Mesendoderm (in vitro differentiated cells): ENCODE measurements around the gene CEACAM21.

Experiments
- DNase-seq: peaks from one replicate; pipeline ENCODE4 v3.0.0; 2013
- H2AK5ac ChIP-seq: 2 replicates; pipeline ENCODE4 v1.6.1; 2013; ENCODE audit warnings: low read length, inconsistent platforms
- H2BK120ac ChIP-seq: 2 replicates; pipeline ENCODE4 v1.6.1; 2013; ENCODE audit warnings: low read depth, mild to moderate bottlenecking, low read length, moderate library complexity, mixed read lengths
- H2BK15ac ChIP-seq: replicated peaks from 2 replicates; pipeline ENCODE4 v1.6.1; 2013; ENCODE audit warnings: low read depth, mild to moderate bottlenecking, moderate library complexity
- H2BK5ac ChIP-seq: 2 replicates; pipeline ENCODE4 v1.6.1; 2013; ENCODE audit warnings: low read length, inconsistent platforms
- H3K18ac ChIP-seq: 2 replicates; pipeline ENCODE4 v1.6.1; 2013; ENCODE audit warnings: mild to moderate bottlenecking, low read length, mixed read lengths
- H3K23ac ChIP-seq: one replicate; pipeline ENCODE4 v1.6.1; 2013; ENCODE audit warnings: low read length
- H3K27ac ChIP-seq: 2 replicates; pipeline ENCODE4 v1.5.1; 2013; ENCODE audit warnings: low read depth, mild to moderate bottlenecking, inconsistent platforms, low read length, moderate library complexity
- H3K27me3 ChIP-seq: 2 replicates; pipeline ENCODE4 v1.6.1; 2013; ENCODE audit warnings: low read length, control low read depth, mild to moderate bottlenecking, inconsistent platforms; ENCODE audit not compliant: insufficient read depth, poor library complexity
- H3K36me3 ChIP-seq: 2 replicates; pipeline ENCODE4 v1.6.1; 2013; ENCODE audit warnings: low read length, inconsistent platforms; ENCODE audit not compliant: control insufficient read depth, insufficient read depth
- H3K4ac ChIP-seq: one replicate; pipeline ENCODE4 v1.6.1; 2013; ENCODE audit warnings: low read depth, mild to moderate bottlenecking, low read length, moderate library complexity
- H3K4me1 ChIP-seq: 2 replicates; pipeline ENCODE4 v1.6.1; 2013; ENCODE audit warnings: low read depth, low read length, inconsistent platforms; ENCODE audit not compliant: control insufficient read depth
- H3K4me2 ChIP-seq: 2 replicates; pipeline ENCODE4 v1.6.1; 2013; ENCODE audit warnings: low read length
- H3K4me3 ChIP-seq: 2 replicates; pipeline ENCODE4 v1.5.1; 2013; ENCODE audit warnings: mild to moderate bottlenecking, low read length
- H3K56ac ChIP-seq: one replicate; pipeline ENCODE4 v1.6.1; 2013; ENCODE audit warnings: low read length
- H3K79me1 ChIP-seq: 2 replicates; pipeline ENCODE4 v1.6.1; 2013; ENCODE audit warnings: low read length, inconsistent platforms
- H3K79me2 ChIP-seq: 2 replicates; pipeline ENCODE4 v1.6.1; 2013; ENCODE audit warnings: mild to moderate bottlenecking, low read length; ENCODE audit not compliant: control insufficient read depth, insufficient read depth
- H3K9ac ChIP-seq: 2 replicates; pipeline ENCODE4 v1.6.1; 2013; ENCODE audit warnings: low read length, inconsistent platforms
- H4K5ac ChIP-seq: one replicate; pipeline ENCODE4 v1.6.1; 2013; ENCODE audit warnings: low read length
- H4K8ac ChIP-seq: one replicate; pipeline ENCODE4 v1.6.1; 2013; ENCODE audit warnings: low read depth, mild to moderate bottlenecking, control low read depth, low read length, moderate library complexity
- WGBS: extraction: QIAGEN DNeasy Blood & Tissue Kit; methylation state at CpG from one replicate; pipeline ENCODE4 v1.1.7; 2013; ENCODE audit warnings: low lambda C conversion rate, missing lambda C conversion rate; ENCODE audit not compliant: insufficient coverage; ENCODE audit errors: extremely low coverage; 5-methylcytosine and 5-hydroxymethylcytosine counted together

CEACAM21 gene

DNA sequence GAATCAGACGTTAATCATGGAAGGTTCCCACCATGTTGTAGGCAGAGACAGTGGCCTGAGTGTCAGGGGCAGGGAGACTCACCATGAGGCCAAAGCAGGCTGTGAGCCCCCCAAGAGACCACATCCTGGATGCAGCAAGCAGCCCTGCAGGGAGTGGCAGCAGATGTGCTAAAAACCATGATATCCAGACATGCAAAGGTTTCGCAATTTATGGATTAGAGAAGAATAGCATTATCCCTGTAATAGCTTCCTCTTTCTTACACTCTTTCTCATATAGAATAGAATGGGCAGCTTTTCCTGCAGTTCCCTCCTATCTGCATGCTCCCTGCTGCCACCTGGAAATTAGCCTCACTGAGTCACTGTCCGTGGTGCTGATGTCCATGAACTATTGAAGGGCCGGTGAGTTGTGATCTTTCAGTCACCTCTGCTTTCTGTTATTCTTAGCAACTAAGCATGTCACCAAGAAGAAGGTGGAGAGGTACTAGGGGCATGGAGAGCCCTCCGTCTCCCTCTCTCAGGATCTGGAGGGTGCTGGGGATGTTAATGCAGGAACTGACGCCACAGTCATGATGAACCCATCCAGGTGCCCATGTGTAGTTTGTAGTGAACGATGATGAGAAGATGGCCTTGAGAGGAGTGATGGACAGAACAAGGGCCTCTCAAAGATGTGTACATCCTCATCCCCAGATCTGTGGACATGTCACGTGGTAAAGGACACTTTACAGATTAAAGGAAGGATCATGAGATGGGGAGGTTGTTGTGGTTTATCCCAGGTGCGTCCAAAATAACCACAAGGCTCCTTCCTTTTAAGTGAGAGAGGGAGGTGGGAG is 41.0 kb downstream of the CEACAM21 start:
- no peaks in the 10 kb centered on the region for H3K27me3 ChIP-seq
- no peak overlapping the region for H3K18ac ChIP-seq
- H3K9ac ChIP-seq: no peak overlapping the region
- H3K4me3 ChIP-seq: no peak overlapping the region
- H4K5ac ChIP-seq: no peak overlapping the region
- no peaks in the 10 kb centered on the region for H3K79me2 ChIP-seq
- no peaks in the 10 kb centered on the region for H3K4me1 ChIP-seq
- no peak overlapping the region for H2AK5ac ChIP-seq
- H3K56ac ChIP-seq: no peak overlapping the region
- H2BK120ac ChIP-seq: no peak overlapping the region
- H3K4ac ChIP-seq: no peak overlapping the region
- H2BK15ac ChIP-seq: no peak overlapping the region
- no peaks in the 10 kb centered on the region for H3K36me3 ChIP-seq
- no peak overlapping the region for H3K4me2 ChIP-seq
- H3K23ac ChIP-seq: no peak overlapping the region
- DNase-seq: peak; percentile 23
- no peak overlapping the region for H4K8ac ChIP-seq
- WGBS: no CpG with 5 or more reads among the region's 9 CpGs
- H2BK5ac ChIP-seq: no peak overlapping the region
- no peak overlapping the region for H3K27ac ChIP-seq
- H3K79me1 ChIP-seq: no peaks in the 10 kb centered on the region

DNA sequence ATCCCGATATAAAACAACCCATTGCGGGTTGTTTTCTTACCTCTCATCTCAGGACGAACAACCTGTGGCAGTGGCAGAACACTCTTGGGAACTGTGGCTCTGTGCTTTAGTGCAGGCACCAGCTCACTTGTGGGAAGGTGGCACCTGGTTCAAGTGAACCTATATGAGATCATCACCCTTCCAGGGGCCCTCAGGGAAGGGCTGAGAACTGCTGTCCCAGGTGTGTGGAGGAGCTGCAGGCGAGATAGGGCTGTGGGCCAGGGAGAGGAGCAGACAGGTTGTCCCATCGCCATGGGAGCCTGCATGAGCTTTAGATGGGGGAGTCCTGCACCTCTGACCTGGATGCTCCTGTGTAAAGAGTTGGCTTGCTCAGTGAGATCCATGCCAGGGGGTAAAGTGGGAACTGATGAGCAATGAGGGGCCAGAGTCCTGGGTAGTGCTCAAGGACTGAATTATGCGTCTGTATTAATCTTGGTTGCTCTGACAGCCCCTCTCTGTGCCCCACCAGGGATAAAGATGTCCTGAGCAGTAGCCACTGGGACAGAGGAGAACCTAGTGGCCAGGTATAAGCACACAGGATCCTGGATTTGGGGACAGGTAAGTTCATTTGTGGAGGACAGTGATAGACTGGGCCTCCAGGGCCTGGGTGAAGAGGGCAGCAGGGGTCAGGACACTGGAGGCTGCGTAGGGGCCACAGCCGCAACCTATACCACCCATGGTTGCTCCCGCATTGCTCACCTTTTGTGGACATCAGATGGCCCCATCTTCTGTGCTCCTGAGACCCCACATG is 42.2 kb downstream of the CEACAM21 start:
- Histone ChIP-seq H3K4me1 (no peaks in the 10 kb centered on the region), H3K23ac (no peak overlapping the region), H2BK120ac (no peak overlapping the region), H2BK5ac (no peak overlapping the region), H3K27me3 (no peaks in the 10 kb centered on the region), H2BK15ac (no peak overlapping the region), H3K18ac (no peak overlapping the region), H3K27ac (no peak overlapping the region), H3K4me3 (no peak overlapping the region), H3K79me1 (no peaks in the 10 kb centered on the region), H3K79me2 (no peaks in the 10 kb centered on the region), H3K4me2 (no peak overlapping the region), H3K36me3 (no peaks in the 10 kb centered on the region), H3K4ac (no peak overlapping the region), H4K5ac (no peak overlapping the region), H4K8ac (no peak overlapping the region), H3K56ac (no peak overlapping the region), H3K9ac (no peak overlapping the region), H2AK5ac (no peak overlapping the region)
- DNase-seq: no peak
- no CpG with 5 or more reads among the region's 9 CpGs for WGBS

DNA sequence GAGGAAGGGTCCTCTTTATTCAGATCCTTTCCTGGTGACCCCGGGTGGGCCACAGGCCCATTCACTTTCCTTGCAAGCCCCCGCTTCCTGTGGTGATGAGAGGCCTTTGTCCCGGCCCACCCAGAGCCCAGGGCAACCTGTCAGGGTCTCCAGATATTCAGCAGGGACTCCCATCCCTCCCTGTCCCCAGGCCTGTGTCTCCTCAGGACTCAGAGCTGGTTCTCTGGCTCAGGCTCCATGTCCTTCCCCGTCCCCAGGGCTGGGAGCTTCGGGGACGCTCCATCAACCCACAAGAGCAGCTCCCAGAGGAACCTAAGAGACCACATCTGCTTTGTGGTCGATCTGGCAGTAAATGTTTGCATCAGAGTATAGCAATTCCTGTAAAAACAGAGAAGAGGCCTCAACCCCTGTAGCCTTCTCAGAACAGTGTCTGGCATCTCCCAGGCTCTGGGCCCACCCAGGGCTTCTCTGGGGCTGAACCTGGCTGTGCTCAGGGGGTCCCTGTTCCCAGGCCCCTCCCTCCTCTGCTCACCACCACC is 43.1 kb downstream of the CEACAM21 start:
- no peak overlapping the region for H2BK5ac ChIP-seq
- H4K5ac ChIP-seq: no peak overlapping the region
- H3K36me3 ChIP-seq: no peaks in the 10 kb centered on the region
- H2BK15ac ChIP-seq: no peak overlapping the region
- no peaks in the 10 kb centered on the region for H3K4me1 ChIP-seq
- no peak overlapping the region for H4K8ac ChIP-seq
- H2AK5ac ChIP-seq: no peak overlapping the region
- no peak overlapping the region for H3K27ac ChIP-seq
- no peak overlapping the region for H3K23ac ChIP-seq
- H3K79me1 ChIP-seq: no peaks in the 10 kb centered on the region
- no peak overlapping the region for H3K4me3 ChIP-seq
- no peak overlapping the region for H3K18ac ChIP-seq
- no peak overlapping the region for H3K4ac ChIP-seq
- DNase-seq: no peak
- no peak overlapping the region for H3K4me2 ChIP-seq
- H3K79me2 ChIP-seq: no peaks in the 10 kb centered on the region
- no peaks in the 10 kb centered on the region for H3K27me3 ChIP-seq
- H3K9ac ChIP-seq: no peak overlapping the region
- H2BK120ac ChIP-seq: no peak overlapping the region
- no peak overlapping the region for H3K56ac ChIP-seq
- no CpG with 5 or more reads among the region's 7 CpGs for WGBS

DNA sequence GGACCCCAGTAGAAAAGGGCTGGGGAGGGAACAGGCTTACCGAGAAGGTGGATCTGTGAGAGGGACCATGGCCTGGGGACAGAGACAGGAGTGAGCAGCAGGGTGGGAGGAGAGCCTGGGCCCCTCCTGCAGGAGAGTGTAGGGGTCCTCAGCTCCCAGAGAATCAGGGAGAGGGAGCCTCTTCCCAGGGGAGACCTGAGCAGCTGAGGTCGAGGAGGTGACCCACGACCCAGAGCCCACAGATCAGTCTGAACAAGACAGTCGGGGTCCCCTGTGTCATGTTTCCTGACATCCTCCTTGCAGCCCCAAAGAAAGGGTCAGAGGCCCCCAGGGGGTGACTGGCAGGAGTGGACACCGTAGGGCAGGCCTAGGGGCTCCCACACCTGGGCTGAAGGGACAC is 44.2 kb downstream of the CEACAM21 start:
- no peak overlapping the region for H2BK120ac ChIP-seq
- no peak overlapping the region for H3K56ac ChIP-seq
- no peak overlapping the region for H2BK5ac ChIP-seq
- no peak for DNase-seq
- no peaks in the 10 kb centered on the region for H3K79me2 ChIP-seq
- no peak overlapping the region for H2AK5ac ChIP-seq
- no peak overlapping the region for H3K27ac ChIP-seq
- H3K23ac ChIP-seq: no peak overlapping the region
- H3K9ac ChIP-seq: no peak overlapping the region
- no CpG with 5 or more reads among the region's 5 CpGs for WGBS
- no peak overlapping the region for H2BK15ac ChIP-seq
- H3K18ac ChIP-seq: no peak overlapping the region
- no peak overlapping the region for H4K8ac ChIP-seq
- no peaks in the 10 kb centered on the region for H3K27me3 ChIP-seq
- H4K5ac ChIP-seq: no peak overlapping the region
- no peaks in the 10 kb centered on the region for H3K4me1 ChIP-seq
- no peak overlapping the region for H3K4ac ChIP-seq
- no peak overlapping the region for H3K4me3 ChIP-seq
- no peaks in the 10 kb centered on the region for H3K36me3 ChIP-seq
- no peak overlapping the region for H3K4me2 ChIP-seq
- no peaks in the 10 kb centered on the region for H3K79me1 ChIP-seq

DNA sequence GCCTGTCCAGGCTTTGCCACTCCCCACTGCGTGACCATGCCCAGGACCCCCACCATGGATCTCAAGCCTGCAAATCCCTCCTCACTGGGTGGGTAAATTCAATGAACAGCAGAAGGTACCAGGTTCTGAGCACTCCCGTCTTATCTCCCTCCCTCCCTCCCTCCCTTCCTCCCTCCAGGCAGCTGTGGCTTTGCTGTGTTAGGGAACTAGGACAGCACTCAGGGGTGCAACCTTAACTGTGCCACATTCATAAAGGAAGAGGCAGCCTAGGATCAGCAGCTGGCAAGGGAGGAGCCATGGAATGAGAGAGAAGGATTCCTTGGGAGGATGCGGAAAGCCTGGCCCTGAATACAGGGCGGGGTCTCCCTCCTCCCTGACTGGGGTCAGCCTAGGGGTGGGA is 45.3 kb downstream of the CEACAM21 start:
- Histone ChIP-seq H3K4ac (no peak overlapping the region), H3K9ac (no peak overlapping the region), H4K8ac (no peak overlapping the region), H3K27ac (no peak overlapping the region), H3K4me2 (no peak overlapping the region), H3K27me3 (no peaks in the 10 kb centered on the region), H2BK15ac (no peak overlapping the region), H2BK120ac (no peak overlapping the region), H3K79me1 (no peaks in the 10 kb centered on the region), H3K79me2 (no peaks in the 10 kb centered on the region), H2BK5ac (no peak overlapping the region), H3K36me3 (no peaks in the 10 kb centered on the region), H3K4me3 (no peak overlapping the region), H3K18ac (no peak overlapping the region), H3K23ac (no peak overlapping the region), H3K56ac (no peak overlapping the region), H2AK5ac (no peak overlapping the region), H4K5ac (no peak overlapping the region), H3K4me1 (no peaks in the 10 kb centered on the region)
- WGBS: no CpG with 5 or more reads among the region's 4 CpGs
- no peak for DNase-seq
